A673 (cell line): Measurements from ENCODE around the gene YTHDF1. TPM values are rescaled to one million over a fixed set of nuclear protein-coding genes. Genes with fewer than 3 reads are reported as not detected.

Source experiments
- BruUV-seq: library from RNA; stranded (reverse); fragments of 400-500 nt; replicated peaks from 2 replicates; lab custom pipeline; 2021; lab: Mats Ljungman, UMichigan
- CTCF ChIA-PET: fragments of 300-600 bp; sonication (Branson Sonifier 250); formaldehyde crosslinking; loops from one replicate; lab custom pipeline; 2022; ENCODE audit warnings: antibody characterized with exemption; lab: Charles Lee
- POLR2A ChIA-PET: fragments of 300-600 bp; sonication (Branson Sonifier 250); formaldehyde crosslinking; loops from one replicate; lab custom pipeline; 2022; ENCODE audit warnings: antibody characterized with exemption; ENCODE audit not compliant: low non-redundant PET; lab: Charles Lee
- DNase-seq: peaks from one replicate; pipeline ENCODE4 v3.0.0-alpha.2; 2015; ENCODE audit warnings: low spot score
- H3K27ac ChIP-seq: fragments of 200-600 bp; sonication (generic); 2 replicates; pipeline ENCODE4 v1.5.1; 2016; ENCODE audit warnings: mixed run types, low read depth, mild to moderate bottlenecking, mixed read lengths, antibody characterized with exemption, low read length; ENCODE audit not compliant: poor library complexity, severe bottlenecking
- H3K27me3 ChIP-seq: fragments of 200-600 bp; sonication (generic); replicated peaks from 2 replicates; pipeline ENCODE4 v1.6.1; 2017; ENCODE audit warnings: mixed run types, low read depth, mild to moderate bottlenecking, mixed read lengths, antibody characterized with exemption, low read length; ENCODE audit not compliant: insufficient read depth, poor library complexity
- H3K36me3 ChIP-seq: fragments of 200-600 bp; sonication (generic); 2 replicates; pipeline ENCODE4 v1.6.1; 2016; ENCODE audit warnings: mixed run types, mild to moderate bottlenecking, mixed read lengths, antibody characterized with exemption, low read length; ENCODE audit not compliant: insufficient read depth, poor library complexity, severe bottlenecking
- H3K4me1 ChIP-seq: fragments of 200-600 bp; sonication (generic); 2 replicates; pipeline ENCODE4 v1.6.1; 2017; ENCODE audit warnings: mixed run types, mild to moderate bottlenecking, mixed read lengths, antibody characterized with exemption, low read length; ENCODE audit not compliant: insufficient read depth, poor library complexity, severe bottlenecking
- H3K4me3 ChIP-seq: fragments of 200-600 bp; sonication (generic); 2 replicates; pipeline ENCODE4 v1.5.1; 2016; ENCODE audit warnings: low read depth, mixed run types, mild to moderate bottlenecking, mixed read lengths, low read length; ENCODE audit not compliant: poor library complexity, severe bottlenecking
- H3K9me3 ChIP-seq: fragments of 200-600 bp; sonication (generic); 2 replicates; pipeline ENCODE4 v1.6.1; 2016; ENCODE audit warnings: mixed run types, low read depth, mild to moderate bottlenecking, mixed read lengths, antibody characterized with exemption, low read length; ENCODE audit not compliant: poor library complexity, severe bottlenecking
- EZH2 ChIP-seq: fragments of 200-600 bp; sonication (generic); IDR thresholded peaks from 2 replicates; pipeline ENCODE4 v1.6.1; 2017; ENCODE audit warnings: borderline replicate concordance, low read depth, mild to moderate bottlenecking, mixed read lengths, antibody characterized with exemption, low read length; ENCODE audit not compliant: poor library complexity, severe bottlenecking
- intact Hi-C: fragments of 100-400 bp; cut with micrococcal nuclease; formaldehyde crosslinking; loops from one replicate; pipeline ENCODE4 v1.10.0; 2022; ENCODE audit not compliant: unreplicated experiment
- total RNA-seq: library from RNA; stranded (reverse); gene quantifications from 2 replicates; pipeline ENCODE4 v1.2.3, GENCODE V29; 2021
- TF ChIP-seq, protein P1 (sequence below): fragments of 300-800, 200-600 bp; sonication (generic); conservative IDR thresholded peaks from 2 replicates; pipeline ENCODE4 v1.5.1; 2017; ENCODE audit warnings: low read depth, mild to moderate bottlenecking, antibody characterized with exemption, low read length, moderate library complexity, mixed read lengths

The YTHDF1 gene
- total RNA-seq, 1 experiment from 2014 or later, result 52.4 TPM

DNA sequence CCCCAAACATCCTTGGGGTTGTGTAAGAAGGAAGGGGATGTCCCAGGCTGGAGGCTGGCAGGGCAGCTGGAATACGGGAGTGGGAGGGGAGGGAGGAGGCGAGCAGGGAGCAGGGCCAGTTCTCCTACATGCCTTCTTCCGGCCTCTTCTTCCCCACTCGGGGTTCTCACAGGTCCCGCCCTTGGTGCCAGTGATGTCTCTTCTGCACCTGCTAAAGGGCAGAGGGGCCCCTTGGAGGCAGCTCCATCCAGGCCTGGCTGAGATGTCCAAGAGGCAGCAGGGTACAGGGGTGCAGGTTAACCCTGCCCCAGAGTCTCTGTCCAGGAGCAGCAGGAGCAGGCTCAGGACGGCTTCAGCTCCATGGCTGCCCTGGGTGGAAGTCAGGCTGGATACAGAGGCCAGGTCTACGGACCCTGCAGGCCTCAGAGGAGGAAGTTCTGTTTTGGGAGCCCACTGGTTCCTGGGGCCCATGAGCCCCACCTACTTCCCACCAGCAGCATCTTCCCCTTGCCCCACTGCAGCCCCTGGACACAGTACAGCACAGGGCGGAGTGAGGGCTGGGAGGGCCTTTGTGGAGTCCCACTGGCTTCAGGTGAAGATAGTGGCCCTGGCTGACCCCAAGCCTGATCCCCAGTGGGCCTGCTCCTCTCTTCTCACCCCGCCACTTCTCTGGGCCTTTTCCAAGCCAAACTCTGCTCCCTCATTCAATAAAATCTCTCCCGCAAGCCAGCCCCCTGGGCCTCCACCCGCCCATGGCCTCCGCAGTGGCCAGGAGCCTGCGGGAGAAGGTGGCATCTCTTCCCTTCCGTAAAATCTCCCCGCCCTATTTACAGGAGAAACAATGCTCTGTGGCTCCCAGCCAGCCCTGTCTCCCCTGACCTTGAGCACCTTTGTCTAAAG is 60.4 kb downstream of the YTHDF1 start:
- no peaks in the 10 kb centered on the region for H3K9me3 ChIP-seq
- H3K36me3 ChIP-seq, result no peaks in the 10 kb centered on the region
- ChIA-PET POLR2A (no interaction called here), CTCF (no interaction called here)
- no peak for DNase-seq
- H3K4me3 ChIP-seq, result no peak overlapping the region
- intact Hi-C loops, result no loop called here
- TF ChIP-seq, protein P1, sequence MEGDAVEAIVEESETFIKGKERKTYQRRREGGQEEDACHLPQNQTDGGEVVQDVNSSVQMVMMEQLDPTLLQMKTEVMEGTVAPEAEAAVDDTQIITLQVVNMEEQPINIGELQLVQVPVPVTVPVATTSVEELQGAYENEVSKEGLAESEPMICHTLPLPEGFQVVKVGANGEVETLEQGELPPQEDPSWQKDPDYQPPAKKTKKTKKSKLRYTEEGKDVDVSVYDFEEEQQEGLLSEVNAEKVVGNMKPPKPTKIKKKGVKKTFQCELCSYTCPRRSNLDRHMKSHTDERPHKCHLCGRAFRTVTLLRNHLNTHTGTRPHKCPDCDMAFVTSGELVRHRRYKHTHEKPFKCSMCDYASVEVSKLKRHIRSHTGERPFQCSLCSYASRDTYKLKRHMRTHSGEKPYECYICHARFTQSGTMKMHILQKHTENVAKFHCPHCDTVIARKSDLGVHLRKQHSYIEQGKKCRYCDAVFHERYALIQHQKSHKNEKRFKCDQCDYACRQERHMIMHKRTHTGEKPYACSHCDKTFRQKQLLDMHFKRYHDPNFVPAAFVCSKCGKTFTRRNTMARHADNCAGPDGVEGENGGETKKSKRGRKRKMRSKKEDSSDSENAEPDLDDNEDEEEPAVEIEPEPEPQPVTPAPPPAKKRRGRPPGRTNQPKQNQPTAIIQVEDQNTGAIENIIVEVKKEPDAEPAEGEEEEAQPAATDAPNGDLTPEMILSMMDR, result no peak
- no peak for TF ChIP-seq EZH2
- peaks cover 57% of the 10 kb centered on the region for H3K27me3 ChIP-seq
- H3K27ac ChIP-seq, result no peak overlapping the region
- H3K4me1 ChIP-seq, result no peaks in the 10 kb centered on the region
- BruUV-seq, result no TSS peak

GRCh38 chr20:63154395-63154794 is 61.5 kb downstream of the YTHDF1 start:
- DNase-seq, result no peak
- CTCF ChIA-PET, result no interaction called here
- Histone ChIP-seq H3K27ac (no peak overlapping the region), H3K36me3 (no peaks in the 10 kb centered on the region), H3K27me3 (peaks cover 64% of the 10 kb centered on the region), H3K9me3 (no peaks in the 10 kb centered on the region), H3K4me3 (no peak overlapping the region), H3K4me1 (no peaks in the 10 kb centered on the region)
- TF ChIP-seq EZH2, result no peak
- TF ChIP-seq, protein P1, result no peak
- intact Hi-C loops, result no loop called here
- BruUV-seq, result no TSS peak
- POLR2A ChIA-PET, result no interaction called here

- H3K4me3 ChIP-seq, result no peak overlapping the region
- H3K27me3 ChIP-seq, result peaks cover 67% of the 10 kb centered on the region
- no peak for DNase-seq
- TF ChIP-seq, protein P1, result no peak
- peak; percentile 52 for TF ChIP-seq EZH2
- ChIA-PET CTCF (no interaction called here), POLR2A (no interaction called here)
- BruUV-seq, result no TSS peak
- peaks cover under 1% of the 10 kb centered on the region for H3K9me3 ChIP-seq
- H3K4me1 ChIP-seq, result no peaks in the 10 kb centered on the region
- intact Hi-C loops, result no loop called here
- no peak overlapping the region for H3K27ac ChIP-seq
- no peaks in the 10 kb centered on the region for H3K36me3 ChIP-seq
Measured at GRCh38 chr20:63153254-63154221, 62.4 kb downstream of the YTHDF1 start.
